ENCODE data around the gene LPA. TPM values are rescaled to one million over a fixed set of nuclear protein-coding genes. Genes with fewer than 3 reads are reported as not detected.

LPA gene
- total RNA-seq, 5 donors from 2014 or later (not counting 1 experiment from before 2014, with no cell fraction given) = 0.09 to 0.23 TPM; not detected in 3

GRCh38 chr6:160513836-160514235 is 150.2 kb downstream of the LPA start:
- Mint-ChIP-seq H3K27ac (no peak overlapping the region), H3K4me1 (peaks cover 14 to 41% (median 22%) of the 10 kb centered on the region in 3 donors), H3K36me3 (peaks cover 14% of the 10 kb centered on the region), H3K9me3 (peaks cover 0 to 5% (median 0%) of the 10 kb centered on the region in 3 donors), H3K4me3 (no peak overlapping the region), H3K27me3 (peaks cover 4 to 25% of the 10 kb centered on the region in 2 donors)
- ATAC-seq (replicated peaks in 1 of 4) = no peak
- Histone ChIP-seq H3K9me3 (no peaks in the 10 kb centered on the region), H3K27ac (ENCODE audit: low read length) (no peak overlapping the region), H3K36me3 (ENCODE audit: control insufficient read depth in 2 of 2, extremely low read depth in 1 of 2, insufficient read depth in 1 of 2, low read length in 1 of 2) (no peaks in the 10 kb centered on the region), H3K27me3 (replicated peaks in 1 of 2; ENCODE audit: control insufficient read depth in 2 of 2, extremely low read depth in 1 of 2, insufficient read depth in 2 of 2, low read length in 1 of 2) (peaks cover 2 to 7% of the 10 kb centered on the region in 2 experiments), H3K4me3 (ENCODE audit: control insufficient read depth in 1 of 2, extremely low read depth in 1 of 2, low read length in 1 of 2) (no peak overlapping the region), H3K4me1 (ENCODE audit: control insufficient read depth in 1 of 2, extremely low read depth in 1 of 2, insufficient read depth in 2 of 2, low read length in 2 of 2) (no peaks in the 10 kb centered on the region)
- ChIA-PET POLR2A (no interaction called here), CTCF (interaction anchor here in 1 of 2 donors (0.7 kb wide), 1 partner anchor 523 kb away, joined by 4 read pairs; no protein-coding TSS in a partner anchor)
- DNase-seq = no peak
- no CpG with 5 or more reads among the region's 3 CpGs for WGBS (ENCODE audit: insufficient coverage)

GRCh38 chr6:160510976-160511617 is 153.0 kb downstream of the LPA start:
- Mint-ChIP-seq H3K9me3 (peaks cover 0 to 5% (median 0%) of the 10 kb centered on the region in 3 donors), H3K27me3 (peaks cover 4 to 24% of the 10 kb centered on the region in 2 donors), H3K36me3 (peaks cover 16% of the 10 kb centered on the region), H3K4me1 (peaks cover 2 to 21% (median 3%) of the 10 kb centered on the region in 3 donors), H3K27ac (no peak overlapping the region), H3K4me3 (no peak overlapping the region)
- no CpG with 5 or more reads among the region's 4 CpGs for WGBS (ENCODE audit: insufficient coverage)
- Histone ChIP-seq H3K27ac (ENCODE audit: low read length) (no peak overlapping the region), H3K4me3 (ENCODE audit: control insufficient read depth in 1 of 2, extremely low read depth in 1 of 2, low read length in 1 of 2) (no peak overlapping the region), H3K9me3 (no peaks in the 10 kb centered on the region), H3K36me3 (ENCODE audit: control insufficient read depth in 2 of 2, extremely low read depth in 1 of 2, insufficient read depth in 1 of 2, low read length in 1 of 2) (no peaks in the 10 kb centered on the region), H3K27me3 (replicated peaks in 1 of 2; ENCODE audit: control insufficient read depth in 2 of 2, extremely low read depth in 1 of 2, insufficient read depth in 2 of 2, low read length in 1 of 2) (peaks cover 0 to 7% of the 10 kb centered on the region in 2 experiments), H3K4me1 (ENCODE audit: control insufficient read depth in 1 of 2, extremely low read depth in 1 of 2, insufficient read depth in 2 of 2, low read length in 2 of 2) (no peaks in the 10 kb centered on the region)
- ATAC-seq (replicated peaks in 1 of 4) (no peak), DNase-seq (no peak)
- POLR2A ChIA-PET = no interaction called here
- CTCF ChIA-PET = interaction anchor here in 1 of 2 donors (0.7 kb wide), 1 partner anchor 9 kb away, joined by 3 read pairs; no protein-coding TSS in a partner anchor

DNA sequence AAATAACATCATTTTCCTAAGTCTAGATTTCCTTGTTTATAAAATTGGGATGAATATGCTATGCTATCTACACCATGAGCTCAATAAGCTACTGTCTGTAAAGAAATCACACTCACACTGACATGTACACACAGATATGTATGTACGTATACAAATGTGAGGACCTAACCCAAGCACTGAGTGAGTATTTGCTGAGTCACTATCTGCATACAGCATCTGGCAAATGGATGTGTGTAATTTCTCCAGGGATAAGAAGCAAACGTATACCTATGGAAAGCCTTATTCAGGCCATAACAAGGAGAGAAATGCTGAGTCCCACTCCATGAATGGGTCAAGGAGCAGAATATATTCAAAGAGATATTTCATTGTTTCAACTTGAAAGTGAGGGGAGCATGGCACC is 153.9 kb downstream of the LPA start:
- DNase-seq (no peak), ATAC-seq (replicated peaks in 1 of 4) (no peak)
- Mint-ChIP-seq H3K36me3 (peaks cover 17% of the 10 kb centered on the region), H3K4me1 (peaks cover 0 to 16% (median 0%) of the 10 kb centered on the region in 3 donors), H3K27ac (no peak overlapping the region), H3K4me3 (no peak overlapping the region), H3K9me3 (peaks cover 0 to 5% (median 0%) of the 10 kb centered on the region in 3 donors), H3K27me3 (peaks cover 4 to 18% of the 10 kb centered on the region in 2 donors)
- WGBS (ENCODE audit: insufficient coverage) = 100% methylated on average over 1 of the region's 2 CpGs
- no peak overlapping the region for H3K27ac ChIP-seq (ENCODE audit: low read length)
- CTCF ChIA-PET = no interaction called here
- no peaks in the 10 kb centered on the region for H3K4me1 ChIP-seq (ENCODE audit: control insufficient read depth in 1 of 2, extremely low read depth in 1 of 2, insufficient read depth in 2 of 2, low read length in 2 of 2)
- H3K27me3 ChIP-seq (replicated peaks in 1 of 2; ENCODE audit: control insufficient read depth in 2 of 2, extremely low read depth in 1 of 2, insufficient read depth in 2 of 2, low read length in 1 of 2) = peaks cover 0 to 7% of the 10 kb centered on the region in 2 experiments
- H3K36me3 ChIP-seq (ENCODE audit: control insufficient read depth in 2 of 2, extremely low read depth in 1 of 2, insufficient read depth in 1 of 2, low read length in 1 of 2) = no peaks in the 10 kb centered on the region
- H3K4me3 ChIP-seq (ENCODE audit: control insufficient read depth in 1 of 2, extremely low read depth in 1 of 2, low read length in 1 of 2) = no peak overlapping the region
- POLR2A ChIA-PET = no interaction called here
- H3K9me3 ChIP-seq = no peaks in the 10 kb centered on the region

DNA sequence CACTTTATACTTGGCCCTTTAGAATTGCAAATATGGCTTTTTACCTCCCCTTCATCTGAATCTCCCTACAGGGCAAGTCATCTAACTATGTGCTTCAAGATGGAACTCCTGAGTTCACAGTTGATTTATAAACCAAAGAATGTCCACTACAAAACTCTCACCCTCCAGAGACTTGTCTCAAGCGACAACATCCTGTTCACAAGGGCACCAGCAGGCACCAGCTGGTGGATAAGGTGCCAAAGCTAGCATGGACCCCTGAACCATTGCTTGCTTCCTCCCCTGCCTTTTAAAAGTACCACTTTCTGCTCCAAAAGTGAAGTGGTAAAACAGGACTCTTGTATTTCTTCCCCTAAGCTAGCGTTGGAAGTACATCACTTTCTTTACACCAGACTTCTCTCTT is 154.5 kb downstream of the LPA start:
- POLR2A ChIA-PET = no interaction called here
- Mint-ChIP-seq H3K27ac (no peak overlapping the region), H3K4me3 (no peak overlapping the region), H3K4me1 (peaks cover 0 to 12% (median 0%) of the 10 kb centered on the region in 3 donors), H3K36me3 (peaks cover 14% of the 10 kb centered on the region), H3K9me3 (peaks cover 0 to 3% (median 1%) of the 10 kb centered on the region in 3 donors), H3K27me3 (peaks cover under 1 to 12% of the 10 kb centered on the region in 2 donors)
- ATAC-seq (replicated peaks in 1 of 4) (no peak), DNase-seq (no peak)
- CTCF ChIA-PET = no interaction called here
- H3K9me3 ChIP-seq = no peaks in the 10 kb centered on the region
- 100% methylated on average over 1 of the region's 2 CpGs for WGBS (ENCODE audit: insufficient coverage)
- no peaks in the 10 kb centered on the region for H3K36me3 ChIP-seq (ENCODE audit: control insufficient read depth in 2 of 2, extremely low read depth in 1 of 2, insufficient read depth in 1 of 2, low read length in 1 of 2)
- no peaks in the 10 kb centered on the region for H3K4me1 ChIP-seq (ENCODE audit: control insufficient read depth in 1 of 2, extremely low read depth in 1 of 2, insufficient read depth in 2 of 2, low read length in 2 of 2)
- H3K27me3 ChIP-seq (replicated peaks in 1 of 2; ENCODE audit: control insufficient read depth in 2 of 2, extremely low read depth in 1 of 2, insufficient read depth in 2 of 2, low read length in 1 of 2) = peaks cover 0 to 7% of the 10 kb centered on the region in 2 experiments
- H3K27ac ChIP-seq (ENCODE audit: low read length) = no peak overlapping the region
- no peak overlapping the region for H3K4me3 ChIP-seq (ENCODE audit: control insufficient read depth in 1 of 2, extremely low read depth in 1 of 2, low read length in 1 of 2)

- Histone ChIP-seq H3K4me3 (ENCODE audit: control insufficient read depth in 1 of 2, extremely low read depth in 1 of 2, low read length in 1 of 2) (no peak overlapping the region), H3K27me3 (replicated peaks in 1 of 2; ENCODE audit: control insufficient read depth in 2 of 2, extremely low read depth in 1 of 2, insufficient read depth in 2 of 2, low read length in 1 of 2) (peaks cover 0 to 4% of the 10 kb centered on the region in 2 experiments), H3K9me3 (no peaks in the 10 kb centered on the region), H3K4me1 (ENCODE audit: control insufficient read depth in 1 of 2, extremely low read depth in 1 of 2, insufficient read depth in 2 of 2, low read length in 2 of 2) (no peaks in the 10 kb centered on the region), H3K36me3 (ENCODE audit: control insufficient read depth in 2 of 2, extremely low read depth in 1 of 2, insufficient read depth in 1 of 2, low read length in 1 of 2) (no peaks in the 10 kb centered on the region), H3K27ac (ENCODE audit: low read length) (no peak overlapping the region)
- no CpG with 5 or more reads among the region's 2 CpGs for WGBS (ENCODE audit: insufficient coverage)
- CTCF ChIA-PET = interaction anchor here in 1 of 2 donors (1.0 kb wide), 1 partner anchor 11 kb away, joined by 3 read pairs; no protein-coding TSS in a partner anchor
- Mint-ChIP-seq H3K27ac (no peak overlapping the region), H3K4me3 (no peak overlapping the region), H3K9me3 (peaks cover 5 to 11% (median 9%) of the 10 kb centered on the region in 3 donors), H3K36me3 (peaks cover 18% of the 10 kb centered on the region), H3K4me1 (peaks cover 0 to 11% (median 0%) of the 10 kb centered on the region in 3 donors), H3K27me3 (peaks cover 0 to 9% of the 10 kb centered on the region in 2 donors)
- ATAC-seq (replicated peaks in 1 of 4) (no peak), DNase-seq (no peak)
- POLR2A ChIA-PET = no interaction called here
Measured at GRCh38 chr6:160508599-160508998, 155.5 kb downstream of the LPA start.

DNA sequence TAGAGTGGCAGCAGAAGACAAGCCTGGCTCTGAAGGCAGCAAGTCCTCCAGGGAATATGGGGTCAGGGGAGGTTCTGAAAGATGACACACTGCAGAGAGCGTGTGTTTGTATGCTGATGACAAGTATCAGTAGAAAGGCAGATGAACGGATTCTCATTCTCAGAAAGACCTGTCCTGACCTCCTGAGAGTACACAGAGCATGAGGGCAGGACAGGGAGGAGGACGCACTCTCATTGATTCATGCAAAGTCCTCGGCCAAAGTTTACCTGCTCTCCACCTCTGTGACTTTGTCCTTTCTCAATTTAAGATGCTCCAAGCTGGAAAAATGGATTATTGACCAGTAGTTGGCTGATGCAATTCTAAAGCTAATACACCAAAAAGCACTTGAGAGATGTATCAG is 156.7 kb downstream of the LPA start:
- Mint-ChIP-seq H3K4me1 (peaks cover 0 to 8% (median 0%) of the 10 kb centered on the region in 3 donors), H3K27ac (no peak overlapping the region), H3K9me3 (peaks cover 9 to 16% (median 10%) of the 10 kb centered on the region in 3 donors), H3K36me3 (peaks cover 17% of the 10 kb centered on the region), H3K4me3 (no peak overlapping the region), H3K27me3 (peaks cover 0 to 9% of the 10 kb centered on the region in 2 donors)
- POLR2A ChIA-PET = no interaction called here
- Histone ChIP-seq H3K36me3 (ENCODE audit: control insufficient read depth in 2 of 2, extremely low read depth in 1 of 2, insufficient read depth in 1 of 2, low read length in 1 of 2) (no peaks in the 10 kb centered on the region), H3K4me3 (ENCODE audit: control insufficient read depth in 1 of 2, extremely low read depth in 1 of 2, low read length in 1 of 2) (no peak overlapping the region), H3K27ac (ENCODE audit: low read length) (no peak overlapping the region), H3K9me3 (no peaks in the 10 kb centered on the region), H3K27me3 (replicated peaks in 1 of 2; ENCODE audit: control insufficient read depth in 2 of 2, extremely low read depth in 1 of 2, insufficient read depth in 2 of 2, low read length in 1 of 2) (peaks cover 0 to 2% of the 10 kb centered on the region in 2 experiments), H3K4me1 (ENCODE audit: control insufficient read depth in 1 of 2, extremely low read depth in 1 of 2, insufficient read depth in 2 of 2, low read length in 2 of 2) (no peaks in the 10 kb centered on the region)
- CTCF ChIA-PET = no interaction called here
- no peak for DNase-seq
- WGBS (ENCODE audit: insufficient coverage) = 100% methylated on average over 1 of the region's 4 CpGs
- no peak for ATAC-seq (replicated peaks in 1 of 4)

All from T-cell (primary cell).